Measurements from ENCODE around the gene CMSS1.

CMSS1 gene

GRCh38 chr3:100164743-100165142, 347.1 kb downstream of the CMSS1 start:
- peak; percentile 32; the same call in 2 of the 3 replicates for ATAC-seq
- TF ChIP-seq TSHZ2 (CRISPR knock-in tag; IDR thresholded peaks at IDR 0.05): peak; percentile 72; the same call in 1 of the 2 replicates
- no peak for TF ChIP-seq ZNF8 (CRISPR knock-in tag; IDR thresholded peaks at IDR 0.05)
- TF ChIP-seq TCF4 (CRISPR knock-in tag; IDR thresholded peaks at IDR 0.05; ENCODE audit: borderline replicate concordance): peak; percentile 70; the same call in 1 of the 2 replicates

- ATAC-seq: no peak
- TF ChIP-seq ZNF70 (CRISPR knock-in tag; IDR thresholded peaks at IDR 0.05) (no peak), BACH2 (CRISPR knock-in tag; IDR thresholded peaks at IDR 0.05; ENCODE audit: borderline replicate concordance) (no peak), PPARA (CRISPR knock-in tag; IDR thresholded peaks at IDR 0.05; ENCODE audit: borderline replicate concordance) (no peak), ARNTL (CRISPR knock-in tag; IDR thresholded peaks at IDR 0.05; ENCODE audit: borderline replicate concordance, low read depth) (no peak), ISL1 (CRISPR knock-in tag; IDR thresholded peaks at IDR 0.05) (no peak), SNAI2 (CRISPR knock-in tag; IDR thresholded peaks at IDR 0.05) (no peak), TSHZ2 (CRISPR knock-in tag; IDR thresholded peaks at IDR 0.05) (no peak), ZFP30 (CRISPR knock-in tag; IDR thresholded peaks at IDR 0.05) (no peak), CSRNP3 (CRISPR knock-in tag; IDR thresholded peaks at IDR 0.05) (no peak)
Measured at GRCh38 chr3:100165926-100166550, 348.4 kb downstream of the CMSS1 start.

DNA sequence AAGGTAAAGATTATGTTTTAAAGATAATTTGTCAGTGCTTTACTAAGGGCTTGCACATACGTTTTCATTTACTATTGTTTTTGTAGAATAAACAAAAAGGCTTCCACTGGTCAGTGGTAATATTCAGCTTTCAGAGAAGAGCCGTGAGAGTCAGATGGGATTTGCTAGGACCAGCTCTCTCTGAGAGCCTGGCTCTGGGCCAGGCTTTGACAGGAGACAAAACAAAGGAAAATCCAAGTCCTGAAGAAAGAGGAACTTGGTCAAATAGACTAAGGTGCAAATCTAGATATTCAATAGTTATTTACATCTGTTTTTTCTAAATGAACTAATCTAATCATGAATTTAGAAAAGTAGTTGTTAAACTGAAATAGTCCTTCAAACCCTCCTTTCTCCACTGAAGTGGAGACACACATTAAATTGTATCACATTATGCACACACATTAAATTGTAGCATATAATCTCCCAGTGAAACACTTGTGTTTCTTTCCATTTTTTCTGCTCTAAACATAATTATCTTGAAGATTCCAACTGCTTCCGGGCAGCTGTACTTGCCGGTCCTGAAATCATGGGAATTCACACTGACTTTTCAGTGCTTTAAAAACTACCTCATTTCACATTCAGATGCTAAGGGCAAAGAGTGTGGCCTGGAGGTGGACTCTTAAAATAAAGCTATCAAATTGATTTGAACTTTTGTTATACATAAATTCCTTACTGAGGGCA, 351.7 kb downstream of the CMSS1 start:
- TF ChIP-seq CSDC2 (CRISPR knock-in tag; IDR thresholded peaks at IDR 0.05) (no peak), ZFP30 (CRISPR knock-in tag; IDR thresholded peaks at IDR 0.05) (no peak), CSRNP3 (CRISPR knock-in tag; IDR thresholded peaks at IDR 0.05) (no peak), RARB (CRISPR knock-in tag; IDR thresholded peaks at IDR 0.05) (no peak), OSR1 (CRISPR knock-in tag; IDR thresholded peaks at IDR 0.05) (no peak), PPARA (CRISPR knock-in tag; IDR thresholded peaks at IDR 0.05; ENCODE audit: borderline replicate concordance) (no peak), BACH2 (CRISPR knock-in tag; IDR thresholded peaks at IDR 0.05; ENCODE audit: borderline replicate concordance) (no peak), ZFP3 (CRISPR knock-in tag; IDR thresholded peaks at IDR 0.05) (no peak), ISL1 (CRISPR knock-in tag; IDR thresholded peaks at IDR 0.05) (no peak), GLIS3 (CRISPR knock-in tag; IDR thresholded peaks at IDR 0.05) (no peak), ESRRG (CRISPR knock-in tag; IDR thresholded peaks at IDR 0.05) (no peak)
- TF ChIP-seq, protein P1, sequence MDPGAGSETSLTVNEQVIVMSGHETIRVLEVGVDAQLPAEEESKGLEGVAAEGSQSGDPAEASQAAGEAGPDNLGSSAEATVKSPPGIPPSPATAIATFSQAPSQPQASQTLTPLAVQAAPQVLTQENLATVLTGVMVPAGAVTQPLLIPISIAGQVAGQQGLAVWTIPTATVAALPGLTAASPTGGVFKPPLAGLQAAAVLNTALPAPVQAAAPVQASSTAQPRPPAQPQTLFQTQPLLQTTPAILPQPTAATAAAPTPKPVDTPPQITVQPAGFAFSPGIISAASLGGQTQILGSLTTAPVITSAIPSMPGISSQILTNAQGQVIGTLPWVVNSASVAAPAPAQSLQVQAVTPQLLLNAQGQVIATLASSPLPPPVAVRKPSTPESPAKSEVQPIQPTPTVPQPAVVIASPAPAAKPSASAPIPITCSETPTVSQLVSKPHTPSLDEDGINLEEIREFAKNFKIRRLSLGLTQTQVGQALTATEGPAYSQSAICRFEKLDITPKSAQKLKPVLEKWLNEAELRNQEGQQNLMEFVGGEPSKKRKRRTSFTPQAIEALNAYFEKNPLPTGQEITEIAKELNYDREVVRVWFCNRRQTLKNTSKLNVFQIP (CRISPR knock-in tag; IDR thresholded peaks at IDR 0.05; ENCODE audit: borderline replicate concordance, low read depth): no peak
- TF ChIP-seq, protein P2, sequence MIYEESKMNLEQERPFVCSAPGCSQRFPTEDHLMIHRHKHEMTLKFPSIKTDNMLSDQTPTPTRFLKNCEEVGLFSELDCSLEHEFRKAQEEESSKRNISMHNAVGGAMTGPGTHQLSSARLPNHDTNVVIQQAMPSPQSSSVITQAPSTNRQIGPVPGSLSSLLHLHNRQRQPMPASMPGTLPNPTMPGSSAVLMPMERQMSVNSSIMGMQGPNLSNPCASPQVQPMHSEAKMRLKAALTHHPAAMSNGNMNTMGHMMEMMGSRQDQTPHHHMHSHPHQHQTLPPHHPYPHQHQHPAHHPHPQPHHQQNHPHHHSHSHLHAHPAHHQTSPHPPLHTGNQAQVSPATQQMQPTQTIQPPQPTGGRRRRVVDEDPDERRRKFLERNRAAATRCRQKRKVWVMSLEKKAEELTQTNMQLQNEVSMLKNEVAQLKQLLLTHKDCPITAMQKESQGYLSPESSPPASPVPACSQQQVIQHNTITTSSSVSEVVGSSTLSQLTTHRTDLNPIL (CRISPR knock-in tag; IDR thresholded peaks at IDR 0.05; ENCODE audit: low read depth): no peak
- ATAC-seq: no peak

Data from SK-N-SH treated with all-trans-retinoic acid at 6 μM for 48 hours (cell line).